HUES48 (cell line): ENCODE results near the gene MBD3L2.
"Not testable (repeated sequence)": the region's sequence is repeated elsewhere in the genome, so short reads cannot be mapped to it uniquely, and the experiment has no call there.

Experiments used
- H3K27ac ChIP-seq: one replicate; pipeline ENCODE4 v1.7.0; 2013; ENCODE audit warnings: low read depth, low read length, inconsistent platforms
- H3K27me3 ChIP-seq: 2 replicates; pipeline ENCODE4 v1.6.1; 2013; ENCODE audit warnings: mild to moderate bottlenecking, low read length; ENCODE audit not compliant: control insufficient read depth, insufficient read depth
- H3K36me3 ChIP-seq: 2 replicates; pipeline ENCODE4 v1.6.1; 2013; ENCODE audit warnings: low read length; ENCODE audit not compliant: control insufficient read depth, insufficient read depth
- H3K4me1 ChIP-seq: 2 replicates; pipeline ENCODE4 v1.6.1; 2013; ENCODE audit warnings: mild to moderate bottlenecking, low read length; ENCODE audit not compliant: control insufficient read depth, insufficient read depth
- H3K4me3 ChIP-seq: 2 replicates; pipeline ENCODE4 v1.5.1; 2013; ENCODE audit warnings: mild to moderate bottlenecking, low read depth, low read length
- H3K9ac ChIP-seq: 2 replicates; pipeline ENCODE4 v1.6.1; 2013; ENCODE audit warnings: mild to moderate bottlenecking, low read depth, low read length, moderate library complexity
- H3K9me3 ChIP-seq: 2 replicates; pipeline ENCODE4 v1.6.1; 2013; ENCODE audit warnings: low read length; ENCODE audit not compliant: control insufficient read depth, insufficient read depth

The MBD3L2 gene

DNA sequence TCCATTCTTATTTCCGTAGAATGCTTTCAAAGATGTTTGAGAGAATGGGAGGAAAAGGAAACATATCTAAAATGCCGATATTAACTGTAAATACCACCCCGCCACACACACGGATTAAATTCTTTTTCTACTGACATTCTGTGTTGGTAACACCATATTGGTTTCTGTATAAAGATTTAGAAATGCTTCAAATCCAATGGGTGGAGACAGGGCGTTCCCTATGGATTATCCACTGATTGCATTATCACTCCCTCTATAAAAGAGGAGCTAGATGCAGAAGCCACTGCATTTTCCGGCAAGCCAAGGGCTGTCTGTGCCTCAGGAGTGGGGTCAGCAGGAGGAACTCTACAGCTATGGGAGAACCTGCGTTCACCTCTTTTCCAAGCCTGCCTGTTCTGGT is at the start of gene MBD3L2:
TSS of gene MBD3L2 (plus strand) at position 301 of the 400 bp plus-strand sequence. CDS start at position 354, 53 bp downstream.
- not testable (repeated sequence) for H3K4me3 ChIP-seq, H3K36me3 ChIP-seq, H3K27me3 ChIP-seq, H3K4me1 ChIP-seq, H3K9me3 ChIP-seq, H3K9ac ChIP-seq, H3K27ac ChIP-seq

GRCh38 chr19:6999933-7000332 is 49.2 kb upstream of the MBD3L2 start:
- H3K9me3 ChIP-seq = peaks cover 85% of the 10 kb centered on the region

GRCh38 chr19:7000333-7000732 is 48.8 kb upstream of the MBD3L2 start:
- no peaks in the 10 kb centered on the region for H3K27me3 ChIP-seq
- H3K36me3 ChIP-seq = no peaks in the 10 kb centered on the region
- H3K9me3 ChIP-seq = peaks cover 85% of the 10 kb centered on the region
- H3K9ac ChIP-seq = no peak overlapping the region
- H3K27ac ChIP-seq = no peak overlapping the region
- no peaks in the 10 kb centered on the region for H3K4me1 ChIP-seq
- H3K4me3 ChIP-seq = no peak overlapping the region

More at GRCh38 chr19:6999933-7000332, 49.2 kb upstream of the MBD3L2 start:
- Histone ChIP-seq H3K9ac (no peak overlapping the region), H3K4me1 (no peaks in the 10 kb centered on the region), H3K27ac (no peak overlapping the region), H3K4me3 (no peak overlapping the region), H3K27me3 (no peaks in the 10 kb centered on the region), H3K36me3 (no peaks in the 10 kb centered on the region)

- H3K27ac ChIP-seq = no peak overlapping the region
- H3K9ac ChIP-seq = no peak overlapping the region
- no peaks in the 10 kb centered on the region for H3K4me1 ChIP-seq
- no peaks in the 10 kb centered on the region for H3K36me3 ChIP-seq
- no peaks in the 10 kb centered on the region for H3K27me3 ChIP-seq
- no peak overlapping the region for H3K4me3 ChIP-seq
- peaks cover 81% of the 10 kb centered on the region for H3K9me3 ChIP-seq
Measured at GRCh38 chr19:7000816-7001215, 48.3 kb upstream of the MBD3L2 start.

- no peak overlapping the region for H3K9ac ChIP-seq
- no peaks in the 10 kb centered on the region for H3K36me3 ChIP-seq
- no peak overlapping the region for H3K27ac ChIP-seq
- peaks cover 78% of the 10 kb centered on the region for H3K9me3 ChIP-seq
- no peaks in the 10 kb centered on the region for H3K27me3 ChIP-seq
- H3K4me3 ChIP-seq = no peak overlapping the region
- H3K4me1 ChIP-seq = no peaks in the 10 kb centered on the region
Measured at GRCh38 chr19:7004313-7004931, 44.7 kb upstream of the MBD3L2 start.

DNA sequence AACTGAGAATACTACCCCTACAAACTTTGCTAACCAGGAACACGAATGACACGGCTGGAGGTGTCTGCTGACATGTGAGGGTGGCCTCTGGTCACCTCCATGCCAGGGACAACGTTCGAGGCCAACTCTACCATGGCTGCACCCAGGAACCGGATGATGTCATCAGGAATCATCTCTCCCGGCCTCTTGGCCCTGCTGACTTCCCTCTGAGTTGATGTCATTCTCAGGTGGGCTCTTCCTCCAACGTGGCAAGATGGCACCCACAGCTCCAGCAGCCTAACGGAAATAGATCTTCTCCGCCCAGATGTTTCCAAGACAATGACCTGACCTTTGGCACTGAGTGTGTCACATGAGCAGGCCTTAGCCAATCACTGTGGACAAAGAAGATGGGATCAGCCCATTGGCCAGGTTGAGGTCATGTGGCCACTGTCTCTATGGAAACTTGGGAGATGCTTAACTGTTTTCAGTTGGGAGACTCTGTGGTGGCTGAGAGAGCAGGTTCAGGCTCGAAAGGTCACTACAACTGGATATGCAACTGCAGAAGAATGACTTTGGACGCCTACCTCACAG is 42.9 kb upstream of the MBD3L2 start:
- Histone ChIP-seq H3K4me1 (no peaks in the 10 kb centered on the region), H3K27me3 (no peaks in the 10 kb centered on the region), H3K9ac (no peak overlapping the region), H3K27ac (no peak overlapping the region), H3K9me3 (peaks cover 69% of the 10 kb centered on the region), H3K4me3 (no peak overlapping the region), H3K36me3 (no peaks in the 10 kb centered on the region)

DNA sequence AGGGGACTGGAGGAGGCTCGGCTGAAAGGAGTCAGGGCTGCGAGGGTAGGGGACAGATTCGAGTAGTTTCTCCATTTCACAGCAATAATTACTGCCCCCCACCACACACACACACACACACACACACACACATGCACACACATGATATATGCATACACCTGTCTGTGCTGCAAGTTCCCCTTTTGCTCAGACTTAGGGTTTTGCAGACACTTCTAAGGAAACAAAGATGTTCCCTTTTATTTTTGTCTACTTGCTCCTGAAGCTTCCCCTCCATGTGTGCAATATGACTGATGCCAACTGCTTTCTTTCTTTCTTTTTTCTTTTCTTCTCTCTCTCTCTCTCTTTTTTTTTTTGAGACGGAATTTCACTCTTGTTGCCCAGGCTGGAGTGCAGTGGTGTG is 41.3 kb upstream of the MBD3L2 start:
- Histone ChIP-seq H3K4me1 (no peaks in the 10 kb centered on the region), H3K9me3 (peaks cover 65% of the 10 kb centered on the region), H3K27ac (no peak overlapping the region), H3K4me3 (no peak overlapping the region), H3K9ac (no peak overlapping the region), H3K27me3 (no peaks in the 10 kb centered on the region), H3K36me3 (no peaks in the 10 kb centered on the region)

DNA sequence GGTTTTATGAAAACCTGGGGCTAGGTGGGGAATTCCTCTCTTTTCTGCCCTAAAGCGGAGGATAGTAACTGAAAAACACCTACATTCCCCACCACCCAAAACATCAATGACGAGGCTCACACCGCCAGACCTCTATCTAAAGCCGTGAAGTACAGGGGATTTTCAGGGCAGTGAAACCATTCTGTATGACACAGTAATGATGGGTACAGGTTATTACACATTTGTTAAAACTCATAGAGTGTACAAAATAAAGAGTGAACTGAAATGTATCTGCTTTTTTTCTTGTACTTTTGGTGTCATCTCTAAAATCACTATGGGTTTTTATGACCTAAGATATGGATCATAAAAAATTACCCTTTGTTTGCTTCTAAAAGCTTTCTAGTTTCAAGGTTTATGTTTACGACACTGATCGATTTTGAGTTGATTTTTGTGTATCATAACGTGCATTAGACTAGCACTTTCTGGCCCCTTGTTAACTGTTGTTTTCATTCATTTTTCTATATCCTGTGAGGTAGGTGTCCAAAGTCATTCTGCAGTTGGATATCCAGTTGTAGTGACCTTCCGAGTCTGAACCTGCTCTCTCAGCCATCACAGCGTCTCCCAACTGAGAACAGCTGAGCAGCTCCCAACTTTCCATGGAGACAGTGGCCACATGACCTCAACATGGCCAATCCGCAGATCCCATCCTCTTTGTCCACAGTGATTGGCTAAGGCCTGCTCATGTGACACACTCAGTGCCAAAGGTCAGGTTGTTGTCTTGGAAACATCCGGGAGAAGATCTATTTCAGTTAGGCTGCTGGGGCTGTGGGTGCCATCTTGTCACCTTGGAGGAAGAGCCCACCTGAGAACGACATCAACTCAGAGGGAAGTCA is 38.2 kb upstream of the MBD3L2 start:
- Histone ChIP-seq H3K27ac (no peak overlapping the region), H3K36me3 (no peaks in the 10 kb centered on the region), H3K27me3 (no peaks in the 10 kb centered on the region), H3K4me1 (no peaks in the 10 kb centered on the region), H3K9ac (no peak overlapping the region), H3K9me3 (peaks cover 69% of the 10 kb centered on the region), H3K4me3 (no peak overlapping the region)

- Histone ChIP-seq H3K36me3 (no peaks in the 10 kb centered on the region), H3K9me3 (peaks cover 66% of the 10 kb centered on the region), H3K4me1 (no peaks in the 10 kb centered on the region), H3K27ac (no peak overlapping the region), H3K9ac (no peak overlapping the region), H3K27me3 (no peaks in the 10 kb centered on the region), H3K4me3 (no peak overlapping the region)
Measured at GRCh38 chr19:7013678-7014077, 35.4 kb upstream of the MBD3L2 start.

GRCh38 chr19:7018828-7019227 is 30.3 kb upstream of the MBD3L2 start:
- no peak overlapping the region for H3K27ac ChIP-seq
- H3K27me3 ChIP-seq = no peaks in the 10 kb centered on the region
- H3K36me3 ChIP-seq = no peaks in the 10 kb centered on the region
- no peak overlapping the region for H3K9ac ChIP-seq
- no peaks in the 10 kb centered on the region for H3K4me1 ChIP-seq
- H3K9me3 ChIP-seq = peaks cover 36% of the 10 kb centered on the region
- H3K4me3 ChIP-seq = no peak overlapping the region

DNA sequence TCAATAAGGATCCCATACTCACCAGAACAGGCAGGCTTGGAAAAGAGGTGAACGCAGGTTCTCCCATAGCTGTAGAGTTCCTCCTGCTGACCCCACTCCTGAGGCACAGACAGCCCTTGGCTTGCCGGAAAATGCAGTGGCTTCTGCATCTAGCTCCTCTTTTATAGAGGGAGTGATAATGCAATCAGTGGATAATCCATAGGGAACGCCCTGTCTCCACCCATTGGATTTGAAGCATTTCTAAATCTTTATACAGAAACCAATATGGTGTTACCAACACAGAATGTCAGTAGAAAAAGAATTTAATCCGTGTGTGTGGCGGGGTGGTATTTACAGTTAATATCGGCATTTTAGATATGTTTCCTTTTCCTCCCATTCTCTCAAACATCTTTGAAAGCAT is 27.8 kb upstream of the MBD3L2 start, which contains the start of gene MBD3L2B:
TSS of gene MBD3L2B (minus strand) at position 101 of the 400 bp plus-strand sequence. CDS start at position 67, 34 bp downstream.
- peaks cover 17% of the 10 kb centered on the region for H3K9me3 ChIP-seq
- H3K36me3 ChIP-seq, H3K27ac ChIP-seq, H3K4me1 ChIP-seq, H3K9ac ChIP-seq, H3K27me3 ChIP-seq, H3K4me3 ChIP-seq: not testable (repeated sequence)
